Activated naive CD4-positive, alpha-beta T cell treated with anti-CD3 and anti-CD28 coated beads, Interleukin-2, amount 10 ng/mL, durations not matched to agents 7 days and 5 days (primary cell): ENCODE measurements around the gene RSBN1L.

Experiments
- CTCF ChIA-PET: fragments of 350-600 bp; sonication (Branson Sonifier 250); formaldehyde crosslinking; loops from one replicate; lab custom pipeline; 2021; ENCODE audit warnings: antibody characterized with exemption; lab: Charles Lee
- DNase-seq: peaks from one replicate; pipeline ENCODE4 v3.0.0-alpha.2; 2020
- H3K27ac Mint-ChIP-seq: one replicate; pipeline ENCODE4 v1.8.0; 2021; ENCODE audit warnings: mild to moderate bottlenecking, moderate library complexity, mixed read lengths
- H3K27me3 Mint-ChIP-seq: one replicate; pipeline ENCODE4 v1.8.0; 2021; ENCODE audit warnings: mild to moderate bottlenecking, mixed read lengths
- H3K36me3 Mint-ChIP-seq: one replicate; pipeline ENCODE4 v1.8.0; 2021; ENCODE audit warnings: mixed read lengths
- H3K4me1 Mint-ChIP-seq: one replicate; pipeline ENCODE4 v1.8.0; 2021; ENCODE audit warnings: mixed read lengths
- H3K4me3 Mint-ChIP-seq: one replicate; pipeline ENCODE4 v1.8.0; 2021; ENCODE audit warnings: mild to moderate bottlenecking, moderate library complexity, mixed read lengths
- H3K9me3 Mint-ChIP-seq: one replicate; pipeline ENCODE4 v1.8.0; 2021; ENCODE audit warnings: mixed read lengths

RSBN1L gene

GRCh38 chr7:77799078-77799964, 103.1 kb downstream of the RSBN1L start:
- Mint-ChIP-seq H3K27me3 (peaks cover 3% of the 10 kb centered on the region), H3K9me3 (no peaks in the 10 kb centered on the region), H3K36me3 (peaks cover 50% of the 10 kb centered on the region), H3K27ac (peak overlapping the region; percentile 91), H3K4me3 (peak overlapping the region; percentile 83), H3K4me1 (peaks cover 73% of the 10 kb centered on the region)
- peak; percentile 50 for DNase-seq
- CTCF ChIA-PET, result interaction anchor here (1.0 to 1.2 kb wide), 2 partner anchors 35 to 104 kb away, joined by 3 read pairs; no protein-coding TSS in a partner anchor

- Mint-ChIP-seq H3K4me1 (peaks cover 76% of the 10 kb centered on the region), H3K4me3 (peak overlapping the region; percentile 83), H3K27ac (peak overlapping the region; percentile 91), H3K9me3 (peaks cover 8% of the 10 kb centered on the region), H3K36me3 (peaks cover 53% of the 10 kb centered on the region), H3K27me3 (peaks cover 3% of the 10 kb centered on the region)
- CTCF ChIA-PET, result no interaction called here
- no peak for DNase-seq
Observed at GRCh38 chr7:77800158-77800557, 103.9 kb downstream of the RSBN1L start.

- H3K27me3 Mint-ChIP-seq, result peaks cover 3% of the 10 kb centered on the region
- peaks cover 11% of the 10 kb centered on the region for H3K9me3 Mint-ChIP-seq
- DNase-seq, result no peak
- peak overlapping the region; percentile 83 for H3K4me3 Mint-ChIP-seq
- CTCF ChIA-PET, result interaction anchor here (0.7 to 1.6 kb wide), 2 partner anchors 26 to 135 kb away, joined by 3 to 6 read pairs; no protein-coding TSS in a partner anchor
- H3K27ac Mint-ChIP-seq, result peak overlapping the region; percentile 91
- H3K36me3 Mint-ChIP-seq, result peaks cover 58% of the 10 kb centered on the region
- H3K4me1 Mint-ChIP-seq, result peaks cover 79% of the 10 kb centered on the region
Observed at GRCh38 chr7:77800730-77801129, 104.5 kb downstream of the RSBN1L start.

GRCh38 chr7:77802557-77803405, 106.5 kb downstream of the RSBN1L start:
- Mint-ChIP-seq H3K4me1 (peaks cover 65% of the 10 kb centered on the region), H3K27me3 (peaks cover 3% of the 10 kb centered on the region), H3K27ac (peak overlapping the region; percentile 84), H3K9me3 (peaks cover 30% of the 10 kb centered on the region), H3K36me3 (peaks cover 69% of the 10 kb centered on the region), H3K4me3 (peak overlapping the region; percentile 43)
- CTCF ChIA-PET, result interaction anchor here (1.1 to 1.6 kb wide), 4 partner anchors 18 to 151 kb away, joined by 3 to 6 read pairs (median 3); no protein-coding TSS in a partner anchor
- no peak for DNase-seq

- CTCF ChIA-PET, result interaction anchor here (0.6 kb wide), 1 partner anchor 67 kb away, joined by 3 read pairs; no protein-coding TSS in a partner anchor
- Mint-ChIP-seq H3K9me3 (peaks cover 42% of the 10 kb centered on the region), H3K4me3 (no peak overlapping the region), H3K4me1 (peaks cover 48% of the 10 kb centered on the region), H3K27ac (no peak overlapping the region), H3K27me3 (no peaks in the 10 kb centered on the region), H3K36me3 (peaks cover 73% of the 10 kb centered on the region)
- DNase-seq, result no peak
Observed at GRCh38 chr7:77806425-77806824, 110.2 kb downstream of the RSBN1L start.

GRCh38 chr7:77808517-77808916, 112.3 kb downstream of the RSBN1L start:
- DNase-seq, result no peak
- Mint-ChIP-seq H3K4me3 (no peak overlapping the region), H3K4me1 (peaks cover 39% of the 10 kb centered on the region), H3K27me3 (no peaks in the 10 kb centered on the region), H3K27ac (no peak overlapping the region), H3K36me3 (peaks cover 67% of the 10 kb centered on the region), H3K9me3 (peaks cover 42% of the 10 kb centered on the region)
- CTCF ChIA-PET, result no interaction called here

GRCh38 chr7:77811516-77812289, 115.4 kb downstream of the RSBN1L start:
- Mint-ChIP-seq H3K9me3 (peaks cover 30% of the 10 kb centered on the region), H3K27me3 (no peaks in the 10 kb centered on the region), H3K27ac (no peak overlapping the region), H3K4me3 (no peak overlapping the region), H3K4me1 (peaks cover 20% of the 10 kb centered on the region), H3K36me3 (peaks cover 50% of the 10 kb centered on the region)
- no peak for DNase-seq
- CTCF ChIA-PET, result no interaction called here

GRCh38 chr7:77812290-77812685, 116.0 kb downstream of the RSBN1L start:
- H3K4me1 Mint-ChIP-seq, result peaks cover 20% of the 10 kb centered on the region
- no peak overlapping the region for H3K4me3 Mint-ChIP-seq
- H3K27ac Mint-ChIP-seq, result no peak overlapping the region
- H3K36me3 Mint-ChIP-seq, result peaks cover 50% of the 10 kb centered on the region
- DNase-seq, result no peak
- CTCF ChIA-PET, result no interaction called here
- H3K27me3 Mint-ChIP-seq, result no peaks in the 10 kb centered on the region
- H3K9me3 Mint-ChIP-seq, result peaks cover 30% of the 10 kb centered on the region

GRCh38 chr7:77813180-77813579, 116.9 kb downstream of the RSBN1L start:
- H3K4me3 Mint-ChIP-seq, result no peak overlapping the region
- H3K9me3 Mint-ChIP-seq, result peaks cover 28% of the 10 kb centered on the region
- no peak overlapping the region for H3K27ac Mint-ChIP-seq
- H3K4me1 Mint-ChIP-seq, result peaks cover 17% of the 10 kb centered on the region
- CTCF ChIA-PET, result no interaction called here
- H3K27me3 Mint-ChIP-seq, result no peaks in the 10 kb centered on the region
- peaks cover 50% of the 10 kb centered on the region for H3K36me3 Mint-ChIP-seq
- DNase-seq, result no peak

- no peak for DNase-seq
- Mint-ChIP-seq H3K4me1 (peaks cover 15% of the 10 kb centered on the region), H3K27me3 (no peaks in the 10 kb centered on the region), H3K9me3 (peaks cover 69% of the 10 kb centered on the region), H3K36me3 (peaks cover 80% of the 10 kb centered on the region), H3K27ac (no peak overlapping the region), H3K4me3 (no peak overlapping the region)
- CTCF ChIA-PET, result no interaction called here
Observed at GRCh38 chr7:77819021-77819420, 122.8 kb downstream of the RSBN1L start.

GRCh38 chr7:77820967-77821366, 124.7 kb downstream of the RSBN1L start:
- H3K36me3 Mint-ChIP-seq, result peaks cover 86% of the 10 kb centered on the region
- CTCF ChIA-PET, result interaction anchor here (1.0 kb wide), 1 partner anchor 17 kb away, joined by 3 read pairs; no protein-coding TSS in a partner anchor
- no peak overlapping the region for H3K27ac Mint-ChIP-seq
- no peak overlapping the region for H3K4me3 Mint-ChIP-seq
- DNase-seq, result no peak
- H3K4me1 Mint-ChIP-seq, result peaks cover 23% of the 10 kb centered on the region
- peaks cover 77% of the 10 kb centered on the region for H3K9me3 Mint-ChIP-seq
- no peaks in the 10 kb centered on the region for H3K27me3 Mint-ChIP-seq

- no peak overlapping the region for H3K4me3 Mint-ChIP-seq
- H3K27me3 Mint-ChIP-seq, result no peaks in the 10 kb centered on the region
- peaks cover 78% of the 10 kb centered on the region for H3K9me3 Mint-ChIP-seq
- CTCF ChIA-PET, result no interaction called here
- no peak overlapping the region for H3K27ac Mint-ChIP-seq
- peaks cover 31% of the 10 kb centered on the region for H3K4me1 Mint-ChIP-seq
- peaks cover 84% of the 10 kb centered on the region for H3K36me3 Mint-ChIP-seq
- DNase-seq, result no peak
Observed at GRCh38 chr7:77822269-77822668, 126.0 kb downstream of the RSBN1L start.

- DNase-seq, result no peak
- Mint-ChIP-seq H3K4me3 (no peak overlapping the region), H3K4me1 (peaks cover 36% of the 10 kb centered on the region), H3K9me3 (peaks cover 65% of the 10 kb centered on the region), H3K27me3 (no peaks in the 10 kb centered on the region), H3K36me3 (peaks cover 71% of the 10 kb centered on the region), H3K27ac (peak overlapping the region; percentile 74)
- CTCF ChIA-PET, result no interaction called here
Observed at GRCh38 chr7:77823787-77824186, 127.5 kb downstream of the RSBN1L start.
